ENCODE measurements around the gene NCK2. TPM values are rescaled to one million over a fixed set of nuclear protein-coding genes. Genes with fewer than 3 reads are reported as not detected.

NCK2 gene
- total and polyA plus RNA-seq, 2 of the 4 experiments (the other 2 are of a cell fraction) = 15.8 to 22.2 TPM

GRCh38 chr2:105739944-105740530 is 4.7 kb upstream of the NCK2 start:
- ATAC-seq (ENCODE audit: low read depth) = no peak
- H2BK5ac ChIP-seq (ENCODE audit: low read depth, low read length, poor library complexity, severe bottlenecking) = no peak overlapping the region
- H3K9me3 ChIP-seq (ENCODE audit: control insufficient read depth, insufficient read depth, low read length) = no peaks in the 10 kb centered on the region
- H3K27me3 ChIP-seq (ENCODE audit: control insufficient read depth, insufficient read depth, low read length) = peaks cover 4% of the 10 kb centered on the region
- H3K56ac ChIP-seq (ENCODE audit: extremely low read depth, insufficient read depth, low read length) = no peak overlapping the region
- ChIA-PET POLR2A (ENCODE audit: unreplicated experiment) (no interaction called here), CTCF (interaction anchor here (0.6 kb wide), 1 partner anchor 187 kb away, joined by 3 read pairs; no protein-coding TSS in a partner anchor)
- no peak overlapping the region for H3K14ac ChIP-seq (replicated peaks; ENCODE audit: low read depth, low read length)
- no peak overlapping the region for H3K27ac ChIP-seq (ENCODE audit: insufficient read depth, low read length)
- H2AFZ ChIP-seq (replicated peaks; ENCODE audit: low read length, poor library complexity) = no peak overlapping the region
- no peak for DNase-seq
- in situ Hi-C loops (cut with MboI; ENCODE audit: low sequenced_read_pairs) = no loop called here
- no peaks in the 10 kb centered on the region for H4K20me1 ChIP-seq (ENCODE audit: insufficient read depth, low read length)
- no peaks in the 10 kb centered on the region for H3K79me1 ChIP-seq (ENCODE audit: low read depth in 1 of 2, low read length in 2 of 2)
- H2AK5ac ChIP-seq (ENCODE audit: low read depth, low read length) = no peak overlapping the region
- no peaks in the 10 kb centered on the region for H3K36me3 ChIP-seq (ENCODE audit: control insufficient read depth, insufficient read depth, low read length)
- no peak overlapping the region for H4K5ac ChIP-seq (ENCODE audit: low read depth, low read length)
- H2BK120ac ChIP-seq (ENCODE audit: low read depth, low read length) = no peak overlapping the region
- H2BK15ac ChIP-seq (ENCODE audit: low read depth, low read length) = no peak overlapping the region
- no peaks in the 10 kb centered on the region for H3K9me1 ChIP-seq (ENCODE audit: insufficient read depth, low read length)
- no peak overlapping the region for H3K9ac ChIP-seq (ENCODE audit: low read depth, low read length)
- no peak overlapping the region for H4K91ac ChIP-seq (ENCODE audit: insufficient read depth, low read depth, low read length)
- H3K18ac ChIP-seq (ENCODE audit: low read depth, low read length) = no peak overlapping the region
- no peak overlapping the region for H3K23ac ChIP-seq (ENCODE audit: low read depth, low read length)
- H3K4me1 ChIP-seq (ENCODE audit: control insufficient read depth, insufficient read depth, low read length) = peaks cover 3% of the 10 kb centered on the region; the same call in 1 of the 2 replicates
- dilution Hi-C loops (cut with HindIII; ENCODE audit: low sequenced_read_pairs, unreplicated experiment) = no loop called here
- H4K8ac ChIP-seq (ENCODE audit: low read depth in 2 of 2, low read length in 2 of 2) = no peak overlapping the region
- no peak overlapping the region for H2BK20ac ChIP-seq (ENCODE audit: low read depth, low read length)
- intact Hi-C loops (cut with micrococcal nuclease) = loop anchor here (10.0 kb wide), 4 partner anchors 165 to 395 kb away; no protein-coding TSS in a partner anchor
- WGBS, 2 experiments (ENCODE audit: extremely low coverage in 2 of 2, insufficient read length in 1 of 2) = 68% methylated on average over 5 of the region's 7 CpGs; no CpG with 5 or more reads in 1 of the 2 experiments
- H3K4ac ChIP-seq (ENCODE audit: low read depth, low read length) = no peak overlapping the region
- TF ChIP-seq MAZ (IDR thresholded peaks at IDR 0.05; ENCODE audit: borderline replicate concordance, low read depth, low read length) = no peak
- no peak overlapping the region for H3K4me2 ChIP-seq (ENCODE audit: low read depth, low read length)
- H2AK9ac ChIP-seq (replicated peaks; ENCODE audit: low read depth, low read length, poor library complexity) = no peak overlapping the region
- no peak overlapping the region for H3K4me3 ChIP-seq (ENCODE audit: insufficient read depth, low read depth, low read length)
- BruUV-seq (replicated peaks) = no TSS peak

Measured in IMR-90 (cell line).